K562 (cell line): ENCODE measurements around the gene PRELID3B. TPM values are rescaled to one million over a fixed set of nuclear protein-coding genes. Genes with fewer than 3 reads are reported as not detected.

Source experiments
- CBFA2T2 ChIP-seq: fragments of 450-650 bp; conservative IDR thresholded peaks from 2 replicates; pipeline ENCODE4 v1.6.1; 2017; ENCODE audit warnings: mild to moderate bottlenecking
- CCNT2 ChIP-seq: IDR thresholded peaks from 2 replicates; pipeline ENCODE4 v1.6.1; 2011; ENCODE audit warnings: borderline replicate concordance, low read depth, mild to moderate bottlenecking, moderate library complexity, mixed read lengths, low read length; ENCODE audit not compliant: insufficient read length; ENCODE audit errors: extremely low read depth
- DACH1 ChIP-seq: fragments of 450-650 bp; IDR thresholded peaks from 2 replicates; pipeline ENCODE4 v1.6.1; 2018; ENCODE audit not compliant: partially characterized antibody
- E4F1 ChIP-seq: fragments of 250-450 bp; sonication (Bioruptor Pico); IDR thresholded peaks from 2 replicates; pipeline ENCODE4 v1.5.0; 2021; ENCODE audit warnings: mild to moderate bottlenecking, borderline replicate concordance
- EZH2 ChIP-seq: IDR thresholded peaks from 2 replicates; pipeline ENCODE4 v1.6.1; 2012; ENCODE audit warnings: low read depth, mild to moderate bottlenecking, inconsistent platforms, low read length, borderline replicate concordance
- FOXP1 ChIP-seq: sonication (generic); formaldehyde crosslinking; IDR thresholded peaks from 2 replicates; pipeline ENCODE4 v1.8.0; 2022; ENCODE audit warnings: mild to moderate bottlenecking, missing genetic modification reagents
- GATAD2A ChIP-seq: fragments of 450-650 bp; IDR thresholded peaks from 2 replicates; pipeline ENCODE4 v1.6.1; 2017
- GATAD2B ChIP-seq: fragments of 450-650 bp; IDR thresholded peaks from 2 replicates; pipeline ENCODE4 v1.6.1; 2017; ENCODE audit warnings: mild to moderate bottlenecking, borderline replicate concordance
- GTF2F1 ChIP-seq: IDR thresholded peaks from 2 replicates; pipeline ENCODE4 v1.6.1; 2011; ENCODE audit warnings: low read depth, low read length, improper control_type of control experiment
- HNRNPLL ChIP-seq: fragments of 200-400 bp; formaldehyde crosslinking; IDR thresholded peaks from 2 replicates; pipeline ENCODE4 v1.6.1; 2017; ENCODE audit warnings: low read length, low read depth, mild to moderate bottlenecking; ENCODE audit not compliant: poor library complexity, severe bottlenecking
- KDM1A ChIP-seq, 2 experiments: fragments of 450-650 bp; IDR thresholded peaks; 2 replicates each; pipeline ENCODE4 v1.6.1; 2016; ENCODE audit warnings: mild to moderate bottlenecking in 2 of 2
- MAZ ChIP-seq, 2 experiments: fragments of 450-650 bp in 1 of 2; sonication (generic) in 1 of 2; formaldehyde crosslinking; IDR thresholded peaks in 1 of 2; conservative IDR thresholded peaks in 1 of 2; 2 replicates each; pipeline versions ENCODE4 v1.4.0 to v1.5.0; 2020; ENCODE audit warnings: mild to moderate bottlenecking in 1 of 2, missing genetic modification reagents in 1 of 2
- NCOA6 ChIP-seq: fragments of 450-650 bp; IDR thresholded peaks from 2 replicates; pipeline ENCODE4 v1.6.1; 2017; ENCODE audit warnings: mild to moderate bottlenecking
- NFIC ChIP-seq: fragments of 450-650 bp; IDR thresholded peaks from 2 replicates; pipeline ENCODE4 v1.6.1; 2017; ENCODE audit warnings: mild to moderate bottlenecking, inconsistent platforms
- NUFIP1 ChIP-seq: fragments of 450-650 bp; IDR thresholded peaks from 2 replicates; pipeline ENCODE4 v1.6.1; 2018; ENCODE audit not compliant: partially characterized antibody
- PKNOX1 ChIP-seq: fragments of 450-650 bp; IDR thresholded peaks from 2 replicates; pipeline ENCODE4 v1.6.1; 2016
- SMAD1 ChIP-seq: fragments of 150-350 bp; IDR thresholded peaks from 2 replicates; pipeline ENCODE4 v1.6.1; 2014; ENCODE audit warnings: low read length, low read depth; ENCODE audit not compliant: partially characterized antibody
- SMAD2 ChIP-seq: fragments of 150-350 bp; IDR thresholded peaks from 2 replicates; pipeline ENCODE4 v1.6.1; 2014; ENCODE audit warnings: low read depth, mild to moderate bottlenecking, low read length
- SREBF1 ChIP-seq: fragments of 150-350 bp; IDR thresholded peaks from 2 replicates; pipeline ENCODE4 v1.6.1; 2014; ENCODE audit warnings: antibody characterized with exemption, low read depth, low read length, borderline replicate concordance
- TEAD2 ChIP-seq: fragments of 450-650 bp; IDR thresholded peaks from 2 replicates; pipeline ENCODE4 v1.6.1; 2016; ENCODE audit warnings: missing genetic modification characterization, control low read depth, missing compliant biosample characterization
- ZNF311 ChIP-seq: fragments of 250-450 bp; sonication (Bioruptor Pico); IDR thresholded peaks from 2 replicates; pipeline ENCODE4 v1.4.0; 2020; ENCODE audit warnings: mild to moderate bottlenecking, moderate library complexity
- polyA plus RNA-seq, 8 experiments: library from polyadenylated mRNA; depleted of rRNA in 4 of 8; stranded (reverse) in 5 of 8; unstranded in 3 of 8; fragments of >200 nt; fragmentation: Nextera tagmentation in 2 of 8; fragmentation: Illumina TruSeq in 1 of 8; extraction: Ambion mirVana in 2 of 8; extraction: Trizol in 1 of 8; gene quantifications; 2 replicates each; pipeline versions ENCODE4 v1.2.1 to v1.2.3, GENCODE V29; 2011 to 2014; ENCODE audit warnings: inconsistent platforms in 1 of 8, missing spikeins in 1 of 8
- total RNA-seq, 7 experiments: library from RNA; depleted of rRNA in 6 of 7; stranded (reverse); fragments of >200 nt in 6 of 7; fragmentation: Illumina TruSeq in 2 of 7; extraction: Trizol in 2 of 7; gene quantifications; 2 replicates each; pipeline versions ENCODE4 v1.2.1 to v1.2.3, GENCODE V29; 2011 to 2021; ENCODE audit warnings: low replicate concordance in 1 of 7
- TF ChIP-seq, protein P1 (sequence below): fragments of 450-650 bp; conservative IDR thresholded peaks from 2 replicates; pipeline ENCODE4 v1.6.1; 2016; ENCODE audit warnings: missing genetic modification characterization, low read depth, mild to moderate bottlenecking, control low read depth, missing compliant biosample characterization
- TF ChIP-seq, protein P2 (sequence below), 2 experiments: fragments of 450-650 bp; conservative IDR thresholded peaks; 2 replicates each; pipeline ENCODE4 v1.6.1; 2017; ENCODE audit warnings: mild to moderate bottlenecking in 2 of 2, moderate library complexity in 2 of 2

The PRELID3B gene
- total and polyA plus RNA-seq, 9 of the 15 experiments (the other 6 are each of a cell fraction or from before 2014, with no cell fraction given), result 77.0 to 186 (median 101) TPM

DNA sequence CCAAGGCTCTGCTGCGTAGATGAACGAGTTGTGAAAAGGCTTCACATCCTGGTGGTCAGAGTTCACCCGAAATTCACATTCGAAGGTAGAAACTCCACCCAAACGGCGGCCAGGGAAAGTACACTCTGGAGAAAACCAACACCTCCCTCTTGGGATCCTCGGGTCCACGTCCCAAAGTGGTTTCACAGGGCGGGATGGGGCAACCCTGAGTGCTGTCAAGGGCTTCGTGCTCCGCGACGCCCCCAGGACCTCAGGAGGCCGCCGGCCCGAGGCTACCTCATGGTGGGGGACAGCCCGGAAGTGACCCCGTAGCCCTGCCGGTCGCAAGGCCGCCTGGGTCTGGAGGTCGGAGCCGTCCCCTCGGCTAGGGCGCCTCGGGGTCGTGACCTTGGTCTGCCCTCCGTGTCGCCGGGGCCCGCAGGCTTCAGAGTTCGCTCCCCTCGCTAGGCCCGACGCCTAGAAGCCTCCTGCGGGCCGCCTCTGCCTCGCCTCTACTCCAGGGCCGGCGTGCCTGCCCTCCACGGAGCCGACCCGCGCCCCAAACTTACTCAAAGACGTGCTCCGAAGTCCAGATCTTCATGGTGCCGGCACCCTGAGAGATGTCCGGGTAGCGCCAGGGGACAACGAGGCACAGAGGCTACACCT lies at the start of gene PRELID3B (continued):
- TF ChIP-seq, protein P1, sequence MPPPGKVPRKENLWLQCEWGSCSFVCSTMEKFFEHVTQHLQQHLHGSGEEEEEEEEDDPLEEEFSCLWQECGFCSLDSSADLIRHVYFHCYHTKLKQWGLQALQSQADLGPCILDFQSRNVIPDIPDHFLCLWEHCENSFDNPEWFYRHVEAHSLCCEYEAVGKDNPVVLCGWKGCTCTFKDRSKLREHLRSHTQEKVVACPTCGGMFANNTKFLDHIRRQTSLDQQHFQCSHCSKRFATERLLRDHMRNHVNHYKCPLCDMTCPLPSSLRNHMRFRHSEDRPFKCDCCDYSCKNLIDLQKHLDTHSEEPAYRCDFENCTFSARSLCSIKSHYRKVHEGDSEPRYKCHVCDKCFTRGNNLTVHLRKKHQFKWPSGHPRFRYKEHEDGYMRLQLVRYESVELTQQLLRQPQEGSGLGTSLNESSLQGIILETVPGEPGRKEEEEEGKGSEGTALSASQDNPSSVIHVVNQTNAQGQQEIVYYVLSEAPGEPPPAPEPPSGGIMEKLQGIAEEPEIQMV (tag), result no peak
- TF ChIP-seq DACH1 (no peak), ZNF311 (CRISPR knock-in tag) (no peak), NFIC (no peak), CCNT2 (no peak), CBFA2T2 (no peak), SMAD1 (no peak), HNRNPLL (no peak), NUFIP1 (no peak), GATAD2B (peak; percentile 27; the same call in 1 of the 2 replicates), PKNOX1 (no peak), KDM1A (IDR thresholded peaks at IDR 0.05) (peak in 1 of 2 experiments; percentile 59; a peak in 1 of 4 replicates), MAZ (CRISPR knock-in tag; conservative IDR thresholded peaks at IDR 0.05 in 1 of 2, IDR thresholded peaks at IDR 0.05 in 1 of 2) (peak; percentile 51 to 70; a peak in 2 of 4 replicates), GTF2F1 (no peak), E4F1 (CRISPR knock-in tag) (no peak), EZH2 (no peak), GATAD2A (no peak), FOXP1 (peak; percentile 89), TEAD2 (tag) (no peak), SREBF1 (no peak), NCOA6 (no peak), SMAD2 (no peak)
- TF ChIP-seq, protein P2, sequence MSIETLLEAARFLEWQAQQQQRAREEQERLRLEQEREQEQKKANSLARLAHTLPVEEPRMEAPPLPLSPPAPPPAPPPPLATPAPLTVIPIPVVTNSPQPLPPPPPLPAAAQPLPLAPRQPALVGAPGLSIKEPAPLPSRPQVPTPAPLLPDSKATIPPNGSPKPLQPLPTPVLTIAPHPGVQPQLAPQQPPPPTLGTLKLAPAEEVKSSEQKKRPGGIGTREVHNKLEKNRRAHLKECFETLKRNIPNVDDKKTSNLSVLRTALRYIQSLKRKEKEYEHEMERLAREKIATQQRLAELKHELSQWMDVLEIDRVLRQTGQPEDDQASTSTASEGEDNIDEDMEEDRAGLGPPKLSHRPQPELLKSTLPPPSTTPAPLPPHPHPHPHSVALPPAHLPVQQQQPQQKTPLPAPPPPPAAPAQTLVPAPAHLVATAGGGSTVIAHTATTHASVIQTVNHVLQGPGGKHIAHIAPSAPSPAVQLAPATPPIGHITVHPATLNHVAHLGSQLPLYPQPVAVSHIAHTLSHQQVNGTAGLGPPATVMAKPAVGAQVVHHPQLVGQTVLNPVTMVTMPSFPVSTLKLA (conservative IDR thresholded peaks at IDR 0.05), result peak; percentile 56 to 61; a peak in 3 of 4 replicates
